ENCODE measurements around the gene P3H1.

GRCh38 chr1:42759114-42759513, 7.7 kb downstream of the P3H1 start:
- no peak; the same call in 1 of the 2 replicates for TF ChIP-seq CTCF (conservative IDR thresholded peaks at IDR 0.05; ENCODE audit: low read depth, low read length)
- TF ChIP-seq EZH2 (IDR thresholded peaks at IDR 0.05; ENCODE audit: low read length, unreplicated experiment): no peak
- no peak for TF ChIP-seq EZH2phosphoT487 (IDR thresholded peaks at IDR 0.05; ENCODE audit: borderline replicate concordance, low read length)
